Liver (tissue), 9 donors: ENCODE results near the gene TREH. TPM values are rescaled to one million over a fixed set of nuclear protein-coding genes. Genes with fewer than 3 reads are reported as not detected.
A peak's percentile ranks its signal among the peaks of the same experiment; 100 is the strongest.
"Not testable (repeated sequence)": the region's sequence is repeated elsewhere in the genome, so short reads cannot be mapped to it uniquely, and the experiment has no call there.

Experiments
- DNase-seq: peaks from one replicate; pipeline ENCODE4 v3.0.0-alpha.2; 2017; ENCODE audit warnings: low spot score
- H3K27ac ChIP-seq, 2 donors: one replicate each; pipeline ENCODE4 v1.7.0; 2013; ENCODE audit warnings: inconsistent platforms in 2 of 2, low read length in 2 of 2, control low read depth in 1 of 2, low read depth in 1 of 2, mild to moderate bottlenecking in 1 of 2
- H3K27me3 ChIP-seq, 4 donors: one replicate each; pipeline versions ENCODE4 v1.6.1 to v1.7.0; 2013; ENCODE audit warnings: low read length in 3 of 4, inconsistent platforms in 1 of 4, mild to moderate bottlenecking in 1 of 4, moderate library complexity in 1 of 4; ENCODE audit not compliant: control insufficient read depth in 4 of 4, insufficient read depth in 4 of 4
- H3K36me3 ChIP-seq, 4 donors: one replicate each; pipeline versions ENCODE4 v1.6.1 to v1.7.0; 2013; ENCODE audit warnings: low read length in 3 of 4, mild to moderate bottlenecking in 3 of 4, low read depth in 1 of 4, moderate library complexity in 1 of 4; ENCODE audit not compliant: control insufficient read depth in 4 of 4, insufficient read depth in 3 of 4
- H3K4me1 ChIP-seq, 4 donors: one replicate each; pipeline versions ENCODE4 v1.6.1 to v1.7.0; 2013; ENCODE audit warnings: low read length in 3 of 4, mild to moderate bottlenecking in 3 of 4, moderate library complexity in 1 of 4; ENCODE audit not compliant: control insufficient read depth in 4 of 4, insufficient read depth in 4 of 4
- H3K4me3 ChIP-seq, 3 donors: one replicate each; pipeline versions ENCODE4 v1.6.1 to v1.7.0; 2013; ENCODE audit warnings: low read length in 3 of 3, control low read depth in 1 of 3, low read depth in 1 of 3, mild to moderate bottlenecking in 1 of 3
- H3K9ac ChIP-seq, 2 donors: one replicate each; pipeline ENCODE4 v1.7.0; 2013; ENCODE audit warnings: low read length in 2 of 2, mild to moderate bottlenecking in 2 of 2, moderate library complexity in 2 of 2, control low read depth in 1 of 2, low read depth in 1 of 2
- H3K9me3 ChIP-seq, 4 donors: one replicate each; pipeline versions ENCODE4 v1.6.1 to v1.7.0; 2013; ENCODE audit warnings: low read length in 3 of 4; ENCODE audit not compliant: control insufficient read depth in 4 of 4
- EGR1 ChIP-seq, 2 donors: IDR thresholded peaks; 2 replicates each; pipeline ENCODE4 v1.6.1; 2016 to 2018; ENCODE audit warnings: antibody characterized with exemption in 2 of 2, low read depth in 2 of 2
- FOXA1 ChIP-seq: IDR thresholded peaks from 2 replicates; pipeline ENCODE4 v1.6.1; 2016; ENCODE audit warnings: antibody characterized with exemption
- FOXA2 ChIP-seq: IDR thresholded peaks from 2 replicates; pipeline ENCODE4 v1.6.1; 2016; ENCODE audit warnings: antibody characterized with exemption
- GABPA ChIP-seq, 2 donors: IDR thresholded peaks in 1 of 2; conservative IDR thresholded peaks in 1 of 2; 2 replicates each; pipeline ENCODE4 v1.6.1; 2016; ENCODE audit warnings: antibody characterized with exemption in 2 of 2, mild to moderate bottlenecking in 1 of 2, moderate library complexity in 1 of 2
- HNF4A ChIP-seq, 2 donors: conservative IDR thresholded peaks; 2 replicates each; pipeline ENCODE4 v1.6.1; 2016; ENCODE audit warnings: antibody characterized with exemption in 2 of 2, mild to moderate bottlenecking in 2 of 2
- HNF4G ChIP-seq: IDR thresholded peaks from 2 replicates; pipeline ENCODE4 v1.6.1; 2016; ENCODE audit warnings: antibody characterized with exemption
- JUND ChIP-seq, 2 donors: IDR thresholded peaks; 2 replicates each; pipeline ENCODE4 v1.6.1; 2016; ENCODE audit warnings: antibody characterized with exemption in 2 of 2
- NR2F2 ChIP-seq: IDR thresholded peaks from 2 replicates; pipeline ENCODE4 v1.6.1; 2016; ENCODE audit warnings: antibody characterized with exemption
- RAD21 ChIP-seq, 2 donors: IDR thresholded peaks; 2 replicates each; pipeline ENCODE4 v1.6.1; 2016; ENCODE audit warnings: antibody characterized with exemption in 2 of 2, mild to moderate bottlenecking in 2 of 2
- RXRA ChIP-seq, 2 donors: IDR thresholded peaks; 2 replicates each; pipeline ENCODE4 v1.6.1; 2017 to 2018; ENCODE audit warnings: antibody characterized with exemption in 2 of 2, mild to moderate bottlenecking in 1 of 2
- SP1 ChIP-seq: IDR thresholded peaks from 2 replicates; pipeline ENCODE4 v1.6.1; 2018; ENCODE audit warnings: antibody characterized with exemption, mild to moderate bottlenecking
- TAF1 ChIP-seq: conservative IDR thresholded peaks from 2 replicates; pipeline ENCODE4 v1.6.1; 2016; ENCODE audit warnings: antibody characterized with exemption, mild to moderate bottlenecking
- YY1 ChIP-seq: IDR thresholded peaks from 2 replicates; pipeline ENCODE4 v1.6.1; 2016; ENCODE audit warnings: antibody characterized with exemption, mild to moderate bottlenecking
- WGBS: extraction: QIAGEN DNeasy Blood & Tissue Kit; methylation state at CpG from one replicate; pipeline ENCODE4 v1.1.7; 2013; 5-methylcytosine and 5-hydroxymethylcytosine counted together
- polyA plus RNA-seq, 2 donors: library from polyadenylated mRNA; stranded (reverse) in 1 of 2; unstranded in 1 of 2; fragments of 200-250 nt in 1 of 2; fragments of >200 nt in 1 of 2; fragmentation: Nextera tagmentation in 1 of 2; extraction: Ambion mirVana in 1 of 2; gene quantifications; one replicate each; pipeline versions ENCODE4 v1.2.1 to v1.2.3, GENCODE V29; 2013 to 2015
- total RNA-seq, 2 donors: library from RNA; depleted of rRNA; stranded (reverse); fragments of >200 nt; gene quantifications; one replicate each; pipeline ENCODE4 v1.2.3, GENCODE V29; 2014
- TF ChIP-seq, protein P1 (sequence below): IDR thresholded peaks from 2 replicates; pipeline ENCODE4 v1.6.1; 2016; ENCODE audit warnings: antibody characterized with exemption
- TF ChIP-seq, protein P2 (sequence below): IDR thresholded peaks from 2 replicates; pipeline ENCODE4 v1.6.1; 2016; ENCODE audit warnings: antibody characterized with exemption
- TF ChIP-seq, protein P3 (sequence below): IDR thresholded peaks from 2 replicates; pipeline ENCODE4 v1.6.1; 2016; ENCODE audit warnings: antibody characterized with exemption, mild to moderate bottlenecking
- TF ChIP-seq, protein P4 (sequence below): IDR thresholded peaks from 2 replicates; pipeline ENCODE4 v1.6.1; 2016; ENCODE audit warnings: antibody characterized with exemption
- TF ChIP-seq, protein P5 (sequence below): fragments of 150-350 bp; IDR thresholded peaks from 2 replicates; pipeline ENCODE4 v1.5.1; 2017; ENCODE audit warnings: improper control_type of control experiment, low read depth, low read length; ENCODE audit not compliant: missing input control
- donor health status: healthy.
- donor health status: healthy.
- donor health status: healthy.
- donor health status: healthy.
- donor health status: healthy.

The TREH gene, protein sequence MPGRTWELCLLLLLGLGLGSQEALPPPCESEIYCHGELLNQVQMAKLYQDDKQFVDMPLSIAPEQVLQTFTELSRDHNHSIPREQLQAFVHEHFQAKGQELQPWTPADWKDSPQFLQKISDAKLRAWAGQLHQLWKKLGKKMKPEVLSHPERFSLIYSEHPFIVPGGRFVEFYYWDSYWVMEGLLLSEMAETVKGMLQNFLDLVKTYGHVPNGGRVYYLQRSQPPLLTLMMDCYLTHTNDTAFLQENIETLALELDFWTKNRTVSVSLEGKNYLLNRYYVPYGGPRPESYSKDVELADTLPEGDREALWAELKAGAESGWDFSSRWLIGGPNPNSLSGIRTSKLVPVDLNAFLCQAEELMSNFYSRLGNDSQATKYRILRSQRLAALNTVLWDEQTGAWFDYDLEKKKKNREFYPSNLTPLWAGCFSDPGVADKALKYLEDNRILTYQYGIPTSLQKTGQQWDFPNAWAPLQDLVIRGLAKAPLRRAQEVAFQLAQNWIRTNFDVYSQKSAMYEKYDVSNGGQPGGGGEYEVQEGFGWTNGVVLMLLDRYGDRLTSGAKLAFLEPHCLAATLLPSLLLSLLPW
- under 1 TPM in 1 of 2 donors, not detected in 1; 0.50 TPM for total RNA-seq
- polyA plus RNA-seq: 1 to 10 TPM in 1 of 2 donors, under 1 TPM in 1; 0.84 to 1.2 TPM

DNA sequence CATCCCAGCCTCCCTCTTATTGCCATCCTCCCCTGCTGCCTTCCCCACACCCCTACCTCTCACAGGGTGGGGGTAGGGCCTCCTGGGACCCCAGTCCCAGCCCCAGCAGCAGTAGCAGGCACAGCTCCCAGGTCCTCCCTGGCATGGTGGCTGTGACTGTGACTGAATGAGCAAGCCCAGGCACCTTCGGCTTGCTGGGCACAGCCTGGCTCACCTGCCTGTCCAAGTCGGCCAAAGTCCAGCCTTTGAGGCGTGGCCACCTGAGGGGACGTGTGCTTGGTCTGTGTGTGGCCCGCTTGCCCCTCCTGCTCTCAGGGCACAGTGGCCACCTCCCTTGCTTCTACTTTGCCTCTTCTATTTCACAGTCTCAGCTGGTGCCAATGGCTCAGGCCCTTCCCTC lies at the start of gene TREH:
Gene TREH (minus strand): TSS at position 168 of the 400 bp plus-strand sequence. CDS start 23 bp downstream, at position 145.
- 15% methylated on average over 5 of the region's 5 CpGs for WGBS
- no peaks in the 10 kb centered on the region for H3K9me3 ChIP-seq
- DNase-seq: no peak
- no peak within 1 kb of the TSS for H3K27ac ChIP-seq
- H3K9ac ChIP-seq: no peak within 1 kb of the TSS
- TF ChIP-seq, protein P1, sequence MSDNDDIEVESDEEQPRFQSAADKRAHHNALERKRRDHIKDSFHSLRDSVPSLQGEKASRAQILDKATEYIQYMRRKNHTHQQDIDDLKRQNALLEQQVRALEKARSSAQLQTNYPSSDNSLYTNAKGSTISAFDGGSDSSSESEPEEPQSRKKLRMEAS: no peak
- TF ChIP-seq, protein P2, sequence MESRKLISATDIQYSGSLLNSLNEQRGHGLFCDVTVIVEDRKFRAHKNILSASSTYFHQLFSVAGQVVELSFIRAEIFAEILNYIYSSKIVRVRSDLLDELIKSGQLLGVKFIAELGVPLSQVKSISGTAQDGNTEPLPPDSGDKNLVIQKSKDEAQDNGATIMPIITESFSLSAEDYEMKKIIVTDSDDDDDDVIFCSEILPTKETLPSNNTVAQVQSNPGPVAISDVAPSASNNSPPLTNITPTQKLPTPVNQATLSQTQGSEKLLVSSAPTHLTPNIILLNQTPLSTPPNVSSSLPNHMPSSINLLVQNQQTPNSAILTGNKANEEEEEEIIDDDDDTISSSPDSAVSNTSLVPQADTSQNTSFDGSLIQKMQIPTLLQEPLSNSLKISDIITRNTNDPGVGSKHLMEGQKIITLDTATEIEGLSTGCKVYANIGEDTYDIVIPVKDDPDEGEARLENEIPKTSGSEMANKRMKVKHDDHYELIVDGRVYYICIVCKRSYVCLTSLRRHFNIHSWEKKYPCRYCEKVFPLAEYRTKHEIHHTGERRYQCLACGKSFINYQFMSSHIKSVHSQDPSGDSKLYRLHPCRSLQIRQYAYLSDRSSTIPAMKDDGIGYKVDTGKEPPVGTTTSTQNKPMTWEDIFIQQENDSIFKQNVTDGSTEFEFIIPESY: no peak
- peak; percentile 85 for TF ChIP-seq HNF4G
- no peak for TF ChIP-seq YY1
- peak; percentile 90 to 91 for TF ChIP-seq HNF4A (conservative IDR thresholded peaks at IDR 0.05)
- peak; percentile 15 for TF ChIP-seq TAF1
- no peak for TF ChIP-seq FOXA2
- TF ChIP-seq, protein P3, sequence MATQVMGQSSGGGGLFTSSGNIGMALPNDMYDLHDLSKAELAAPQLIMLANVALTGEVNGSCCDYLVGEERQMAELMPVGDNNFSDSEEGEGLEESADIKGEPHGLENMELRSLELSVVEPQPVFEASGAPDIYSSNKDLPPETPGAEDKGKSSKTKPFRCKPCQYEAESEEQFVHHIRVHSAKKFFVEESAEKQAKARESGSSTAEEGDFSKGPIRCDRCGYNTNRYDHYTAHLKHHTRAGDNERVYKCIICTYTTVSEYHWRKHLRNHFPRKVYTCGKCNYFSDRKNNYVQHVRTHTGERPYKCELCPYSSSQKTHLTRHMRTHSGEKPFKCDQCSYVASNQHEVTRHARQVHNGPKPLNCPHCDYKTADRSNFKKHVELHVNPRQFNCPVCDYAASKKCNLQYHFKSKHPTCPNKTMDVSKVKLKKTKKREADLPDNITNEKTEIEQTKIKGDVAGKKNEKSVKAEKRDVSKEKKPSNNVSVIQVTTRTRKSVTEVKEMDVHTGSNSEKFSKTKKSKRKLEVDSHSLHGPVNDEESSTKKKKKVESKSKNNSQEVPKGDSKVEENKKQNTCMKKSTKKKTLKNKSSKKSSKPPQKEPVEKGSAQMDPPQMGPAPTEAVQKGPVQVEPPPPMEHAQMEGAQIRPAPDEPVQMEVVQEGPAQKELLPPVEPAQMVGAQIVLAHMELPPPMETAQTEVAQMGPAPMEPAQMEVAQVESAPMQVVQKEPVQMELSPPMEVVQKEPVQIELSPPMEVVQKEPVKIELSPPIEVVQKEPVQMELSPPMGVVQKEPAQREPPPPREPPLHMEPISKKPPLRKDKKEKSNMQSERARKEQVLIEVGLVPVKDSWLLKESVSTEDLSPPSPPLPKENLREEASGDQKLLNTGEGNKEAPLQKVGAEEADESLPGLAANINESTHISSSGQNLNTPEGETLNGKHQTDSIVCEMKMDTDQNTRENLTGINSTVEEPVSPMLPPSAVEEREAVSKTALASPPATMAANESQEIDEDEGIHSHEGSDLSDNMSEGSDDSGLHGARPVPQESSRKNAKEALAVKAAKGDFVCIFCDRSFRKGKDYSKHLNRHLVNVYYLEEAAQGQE: peak; percentile 38
- TF ChIP-seq RAD21 (IDR thresholded peaks at IDR 0.05): no peak
- TF ChIP-seq, protein P4, sequence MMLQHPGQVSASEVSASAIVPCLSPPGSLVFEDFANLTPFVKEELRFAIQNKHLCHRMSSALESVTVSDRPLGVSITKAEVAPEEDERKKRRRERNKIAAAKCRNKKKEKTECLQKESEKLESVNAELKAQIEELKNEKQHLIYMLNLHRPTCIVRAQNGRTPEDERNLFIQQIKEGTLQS: no peak
- no peak for TF ChIP-seq GABPA (IDR thresholded peaks at IDR 0.05 in 1 of 2, conservative IDR thresholded peaks at IDR 0.05 in 1 of 2)
- TF ChIP-seq, protein P5, sequence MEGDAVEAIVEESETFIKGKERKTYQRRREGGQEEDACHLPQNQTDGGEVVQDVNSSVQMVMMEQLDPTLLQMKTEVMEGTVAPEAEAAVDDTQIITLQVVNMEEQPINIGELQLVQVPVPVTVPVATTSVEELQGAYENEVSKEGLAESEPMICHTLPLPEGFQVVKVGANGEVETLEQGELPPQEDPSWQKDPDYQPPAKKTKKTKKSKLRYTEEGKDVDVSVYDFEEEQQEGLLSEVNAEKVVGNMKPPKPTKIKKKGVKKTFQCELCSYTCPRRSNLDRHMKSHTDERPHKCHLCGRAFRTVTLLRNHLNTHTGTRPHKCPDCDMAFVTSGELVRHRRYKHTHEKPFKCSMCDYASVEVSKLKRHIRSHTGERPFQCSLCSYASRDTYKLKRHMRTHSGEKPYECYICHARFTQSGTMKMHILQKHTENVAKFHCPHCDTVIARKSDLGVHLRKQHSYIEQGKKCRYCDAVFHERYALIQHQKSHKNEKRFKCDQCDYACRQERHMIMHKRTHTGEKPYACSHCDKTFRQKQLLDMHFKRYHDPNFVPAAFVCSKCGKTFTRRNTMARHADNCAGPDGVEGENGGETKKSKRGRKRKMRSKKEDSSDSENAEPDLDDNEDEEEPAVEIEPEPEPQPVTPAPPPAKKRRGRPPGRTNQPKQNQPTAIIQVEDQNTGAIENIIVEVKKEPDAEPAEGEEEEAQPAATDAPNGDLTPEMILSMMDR: no peak
- TF ChIP-seq SP1: peak; percentile 82
- no peak for TF ChIP-seq FOXA1
- no peak for TF ChIP-seq NR2F2
- TF ChIP-seq EGR1 (IDR thresholded peaks at IDR 0.05; ENCODE audit: low read depth in 2 of 2): no peak
- peak in 1 of 2 donors; percentile 27 for TF ChIP-seq JUND (IDR thresholded peaks at IDR 0.05)
- TF ChIP-seq RXRA (IDR thresholded peaks at IDR 0.05): peak; percentile 55 to 67
- H3K4me3 ChIP-seq: no peak within 1 kb of the TSS
- H3K27me3 ChIP-seq: no peaks in the 10 kb centered on the region
- H3K36me3 ChIP-seq: no peaks in the 10 kb centered on the region
- H3K4me1 ChIP-seq: peaks cover 2 to 13% (median 8%) of the 10 kb centered on the region in 4 donors

DNA sequence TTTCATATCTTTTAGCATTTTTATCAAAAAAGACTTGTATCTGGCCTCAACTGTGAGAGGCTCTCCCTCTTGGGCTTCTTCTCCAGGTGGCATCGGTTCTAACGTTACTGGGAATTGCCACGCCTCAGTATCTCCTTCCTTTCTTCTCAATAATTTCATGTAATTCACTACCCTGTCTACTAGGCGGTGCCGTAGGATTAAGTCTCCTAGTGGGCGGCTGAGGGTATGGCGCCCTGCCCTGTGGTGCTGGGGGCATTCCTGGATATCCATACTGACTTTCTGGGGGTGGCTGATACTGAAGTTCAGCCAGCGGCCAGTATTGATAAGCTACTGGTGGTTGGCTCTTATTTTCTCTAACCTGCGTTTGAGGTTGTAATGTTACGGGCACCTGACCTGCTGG lies 48.7 kb upstream of the TREH start:
- not testable (repeated sequence) for DNase-seq, H3K27me3 ChIP-seq, H3K4me3 ChIP-seq, H3K9me3 ChIP-seq, H3K9ac ChIP-seq, H3K36me3 ChIP-seq, H3K27ac ChIP-seq, H3K4me1 ChIP-seq
- 92% methylated on average over 10 of the region's 10 CpGs for WGBS
